SU-DHL-6 (cell line): ENCODE data around the gene CDK11B.
"Not testable (repeated sequence)": the region's sequence is repeated elsewhere in the genome, so short reads cannot be mapped to it uniquely, and the experiment has no call there.

Experiments used
- EZH2phosphoT487 ChIP-seq: fragments of 200-600 bp; sonication (generic), shearing (Covaris generic); conservative IDR thresholded peaks from 2 replicates; pipeline ENCODE4 v1.6.1; 2018; ENCODE audit warnings: mild to moderate bottlenecking, antibody characterized with exemption, low read length, moderate library complexity, mixed read lengths
- TF ChIP-seq, protein P1 (sequence below): fragments of 200-600 bp; sonication (generic); IDR thresholded peaks from one replicate; pipeline ENCODE4 v1.5.1; 2017; ENCODE audit warnings: antibody characterized with exemption, mild to moderate bottlenecking, low read length, moderate library complexity; ENCODE audit not compliant: insufficient read depth, poor library complexity, severe bottlenecking

- TF ChIP-seq, protein P1, sequence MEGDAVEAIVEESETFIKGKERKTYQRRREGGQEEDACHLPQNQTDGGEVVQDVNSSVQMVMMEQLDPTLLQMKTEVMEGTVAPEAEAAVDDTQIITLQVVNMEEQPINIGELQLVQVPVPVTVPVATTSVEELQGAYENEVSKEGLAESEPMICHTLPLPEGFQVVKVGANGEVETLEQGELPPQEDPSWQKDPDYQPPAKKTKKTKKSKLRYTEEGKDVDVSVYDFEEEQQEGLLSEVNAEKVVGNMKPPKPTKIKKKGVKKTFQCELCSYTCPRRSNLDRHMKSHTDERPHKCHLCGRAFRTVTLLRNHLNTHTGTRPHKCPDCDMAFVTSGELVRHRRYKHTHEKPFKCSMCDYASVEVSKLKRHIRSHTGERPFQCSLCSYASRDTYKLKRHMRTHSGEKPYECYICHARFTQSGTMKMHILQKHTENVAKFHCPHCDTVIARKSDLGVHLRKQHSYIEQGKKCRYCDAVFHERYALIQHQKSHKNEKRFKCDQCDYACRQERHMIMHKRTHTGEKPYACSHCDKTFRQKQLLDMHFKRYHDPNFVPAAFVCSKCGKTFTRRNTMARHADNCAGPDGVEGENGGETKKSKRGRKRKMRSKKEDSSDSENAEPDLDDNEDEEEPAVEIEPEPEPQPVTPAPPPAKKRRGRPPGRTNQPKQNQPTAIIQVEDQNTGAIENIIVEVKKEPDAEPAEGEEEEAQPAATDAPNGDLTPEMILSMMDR: not testable (repeated sequence)
- not testable (repeated sequence) for TF ChIP-seq EZH2phosphoT487
Measured at GRCh38 chr1:1707897-1708296, 49.1 kb upstream of the CDK11B start.
